ENCODE data around the gene ITGB5.

ITGB5 gene

GRCh38 chr3:124763206-124763605 lies 124.0 kb downstream of the ITGB5 start:
- TF ChIP-seq CTCF (IDR thresholded peaks at IDR 0.05; ENCODE audit: low read depth, low read length) = no peak
- DNase-seq (ENCODE audit: extremely low read depth, low read depth) = no peak

- TF ChIP-seq CTCF (IDR thresholded peaks at IDR 0.05; ENCODE audit: low read depth, low read length) = no peak
- DNase-seq (ENCODE audit: extremely low read depth, low read depth) = no peak
Measured at GRCh38 chr3:124762661-124763011, 124.5 kb downstream of the ITGB5 start.

GRCh38 chr3:124761935-124762660 lies 125.1 kb downstream of the ITGB5 start:
- TF ChIP-seq CTCF (IDR thresholded peaks at IDR 0.05; ENCODE audit: low read depth, low read length) = no peak
- DNase-seq (ENCODE audit: extremely low read depth, low read depth) = no peak

- peak; percentile 84 for DNase-seq (ENCODE audit: extremely low read depth, low read depth)
- TF ChIP-seq CTCF (IDR thresholded peaks at IDR 0.05; ENCODE audit: low read depth, low read length) = peak; percentile 95
Measured at GRCh38 chr3:124761250-124761796, 125.8 kb downstream of the ITGB5 start.

- no peak for DNase-seq (ENCODE audit: extremely low read depth, low read depth)
- no peak for TF ChIP-seq CTCF (IDR thresholded peaks at IDR 0.05; ENCODE audit: low read depth, low read length)
Measured at GRCh38 chr3:124760601-124761000, 126.6 kb downstream of the ITGB5 start.

- no peak for TF ChIP-seq CTCF (IDR thresholded peaks at IDR 0.05; ENCODE audit: low read depth, low read length)
- DNase-seq (ENCODE audit: extremely low read depth, low read depth) = no peak
Measured at GRCh38 chr3:124759666-124760401, 127.3 kb downstream of the ITGB5 start.
